IMR-90 (cell line): ENCODE measurements around the gene FRMD1. TPM values are rescaled to one million over a fixed set of nuclear protein-coding genes. Genes with fewer than 3 reads are reported as not detected.

Source experiments
- ATAC-seq: fragments of 200-7000 bp; cut with Tn5 transposase; 2 replicates; pipeline ENCODE4 v1.9.1; 2020; ENCODE audit warnings: low read depth, mild to moderate bottlenecking, moderate library complexity
- BruUV-seq: library from RNA; stranded (reverse); fragments of 400-500 nt; replicated peaks from 2 replicates; lab custom pipeline; 2021; lab: Mats Ljungman, UMichigan
- CTCF ChIA-PET: fragments of 300-600 bp; formaldehyde crosslinking; extraction: SDS; loops from one replicate; lab custom pipeline; 2021; ENCODE audit warnings: antibody characterized with exemption; lab: Yijun Ruan, JAX
- POLR2A ChIA-PET: fragments of 300-600 bp; sonication (Branson Sonifier 250); formaldehyde crosslinking; loops from one replicate; lab custom pipeline; 2022; ENCODE audit warnings: antibody characterized with exemption; ENCODE audit not compliant: unreplicated experiment; lab: Charles Lee
- DNase-seq: peaks from one replicate; pipeline ENCODE4 v3.0.0; 2013
- H2AFZ ChIP-seq: replicated peaks from 2 replicates; pipeline ENCODE3; 2013; ENCODE audit warnings: low read length, mild to moderate bottlenecking; ENCODE audit not compliant: poor library complexity
- H2AK5ac ChIP-seq: 2 replicates; pipeline ENCODE4 v1.6.1; 2013; ENCODE audit warnings: low read depth, low read length, inconsistent platforms
- H2AK9ac ChIP-seq: replicated peaks from 2 replicates; pipeline ENCODE3; 2013; ENCODE audit warnings: mild to moderate bottlenecking, low read depth, low read length, moderate library complexity; ENCODE audit not compliant: poor library complexity
- H2BK120ac ChIP-seq: 2 replicates; pipeline ENCODE4 v1.6.1; 2013; ENCODE audit warnings: low read depth, low read length, inconsistent platforms
- H2BK15ac ChIP-seq: 3 replicates; pipeline ENCODE4 v1.6.1; 2013; ENCODE audit warnings: low read depth, low read length, inconsistent platforms
- H2BK20ac ChIP-seq: 2 replicates; pipeline ENCODE4 v1.6.1; 2013; ENCODE audit warnings: low read depth, mild to moderate bottlenecking, inconsistent platforms, low read length, moderate library complexity
- H2BK5ac ChIP-seq: 2 replicates; pipeline ENCODE4 v1.6.1; 2013; ENCODE audit warnings: mild to moderate bottlenecking, low read depth, low read length, inconsistent platforms; ENCODE audit not compliant: poor library complexity, severe bottlenecking
- H3K14ac ChIP-seq: replicated peaks from 2 replicates; pipeline ENCODE4 v1.6.1; 2013; ENCODE audit warnings: low read depth, low read length, inconsistent platforms
- H3K18ac ChIP-seq: 2 replicates; pipeline ENCODE4 v1.6.1; 2013; ENCODE audit warnings: low read depth, low read length, control low read depth
- H3K23ac ChIP-seq: 2 replicates; pipeline ENCODE4 v1.6.1; 2013; ENCODE audit warnings: low read depth, low read length, inconsistent platforms
- H3K27ac ChIP-seq: 2 replicates; pipeline ENCODE4 v1.5.1; 2013; ENCODE audit warnings: mild to moderate bottlenecking, control low read depth, low read length; ENCODE audit not compliant: insufficient read depth
- H3K27me3 ChIP-seq: 2 replicates; pipeline ENCODE4 v1.6.1; 2013; ENCODE audit warnings: low read length; ENCODE audit not compliant: control insufficient read depth, insufficient read depth
- H3K36me3 ChIP-seq: 2 replicates; pipeline ENCODE4 v1.6.1; 2013; ENCODE audit warnings: low read length, mixed read lengths; ENCODE audit not compliant: control insufficient read depth, insufficient read depth
- H3K4ac ChIP-seq: 2 replicates; pipeline ENCODE4 v1.6.1; 2013; ENCODE audit warnings: low read depth, low read length, inconsistent platforms
- H3K4me1 ChIP-seq: 2 replicates; pipeline ENCODE4 v1.6.1; 2013; ENCODE audit warnings: low read length, mixed read lengths; ENCODE audit not compliant: control insufficient read depth, insufficient read depth
- H3K4me2 ChIP-seq: 2 replicates; pipeline ENCODE4 v1.6.1; 2013; ENCODE audit warnings: low read depth, mild to moderate bottlenecking, control low read depth, low read length, moderate library complexity
- H3K4me3 ChIP-seq: 2 replicates; pipeline ENCODE4 v1.5.1; 2013; ENCODE audit warnings: low read depth, mild to moderate bottlenecking, control low read depth, low read length, moderate library complexity; ENCODE audit not compliant: insufficient read depth
- H3K56ac ChIP-seq: 2 replicates; pipeline ENCODE4 v1.6.1; 2013; ENCODE audit warnings: low read length, inconsistent platforms; ENCODE audit not compliant: insufficient read depth; ENCODE audit errors: extremely low read depth
- H3K79me1 ChIP-seq, 2 experiments: 2 replicates each; pipeline ENCODE4 v1.6.1; 2013; ENCODE audit warnings: low read length in 2 of 2, inconsistent platforms in 1 of 2, low read depth in 1 of 2
- H3K9ac ChIP-seq: 2 replicates; pipeline ENCODE4 v1.6.1; 2013; ENCODE audit warnings: low read depth, low read length, control low read depth
- H3K9me1 ChIP-seq: 2 replicates; pipeline ENCODE4 v1.6.1; 2013; ENCODE audit warnings: low read length, inconsistent platforms; ENCODE audit not compliant: insufficient read depth
- H3K9me3 ChIP-seq: 2 replicates; pipeline ENCODE4 v1.6.1; 2013; ENCODE audit warnings: low read length; ENCODE audit not compliant: control insufficient read depth, insufficient read depth
- H4K20me1 ChIP-seq: 2 replicates; pipeline ENCODE4 v1.6.1; 2013; ENCODE audit warnings: low read length, inconsistent platforms; ENCODE audit not compliant: insufficient read depth
- H4K5ac ChIP-seq: 2 replicates; pipeline ENCODE4 v1.6.1; 2013; ENCODE audit warnings: mild to moderate bottlenecking, low read depth, low read length, control low read depth
- H4K8ac ChIP-seq, 2 experiments: 2 replicates each; pipeline ENCODE4 v1.6.1; 2013; ENCODE audit warnings: low read depth in 2 of 2, low read length in 2 of 2, control low read depth in 1 of 2, inconsistent platforms in 1 of 2
- H4K91ac ChIP-seq: 2 replicates; pipeline ENCODE4 v1.6.1; 2013; ENCODE audit warnings: low read depth, low read length, inconsistent platforms; ENCODE audit not compliant: insufficient read depth
- RAD21 ChIP-seq: IDR thresholded peaks from 2 replicates; pipeline ENCODE4 v1.6.1; 2012; ENCODE audit warnings: low read length, improper control_type of control experiment
- WGBS, 2 experiments: methylation state at CpG; one replicate each; pipeline versions ENCODE4 v1.1.5 to v1.1.7; 2013; ENCODE audit warnings: missing lambda C conversion rate in 2 of 2; ENCODE audit not compliant: insufficient read length in 1 of 2; ENCODE audit errors: extremely low coverage in 2 of 2; 5-methylcytosine and 5-hydroxymethylcytosine counted together
- dilution Hi-C: fragments of 300-500 bp; cut with HindIII; formaldehyde crosslinking; loops from one replicate; pipeline ENCODE4 v1.14.3; 2018; ENCODE audit warnings: low sequenced_read_pairs; ENCODE audit not compliant: unreplicated experiment
- in situ Hi-C: fragments of 300-500 bp; cut with MboI; formaldehyde crosslinking; loops from 3 replicates; pipeline ENCODE4 v1.14.3; 2019; ENCODE audit warnings: low sequenced_read_pairs, inconsistent platforms, mixed read lengths
- intact Hi-C: fragments of 100-400 bp; cut with micrococcal nuclease; formaldehyde crosslinking; loops from 2 replicates; pipeline ENCODE4 v1.10.0; 2022
- polyA plus RNA-seq, 3 experiments: library from polyadenylated mRNA; depleted of rRNA; stranded (reverse); fragments of >200 nt; gene quantifications; 2 replicates each; pipeline ENCODE4 v1.2.3, GENCODE V29; 2012; ENCODE audit warnings: low replicate concordance in 1 of 3
- total RNA-seq: library from RNA; depleted of rRNA; stranded (reverse); fragments of >200 nt; gene quantifications from 2 replicates; pipeline ENCODE4 v1.2.3, GENCODE V29; 2012

The FRMD1 gene
- total and polyA plus RNA-seq, 2 of the 4 experiments (the other 2 are of a cell fraction): not detected

- Histone ChIP-seq H3K4ac (no peak overlapping the region), H2AK9ac (no peak overlapping the region), H3K9ac (no peak overlapping the region), H3K4me3 (no peak overlapping the region), H4K91ac (no peak overlapping the region; the same call in 1 of the 2 replicates), H3K27me3 (no peaks in the 10 kb centered on the region), H2BK15ac (0 out of 3 replicates have a peak overlapping the region, but pooled peaks have one; percentile 28), H3K9me1 (peaks cover 14% of the 10 kb centered on the region), H3K18ac (no peak overlapping the region), H4K5ac (no peak overlapping the region), H4K20me1 (no peaks in the 10 kb centered on the region), H3K23ac (no peak overlapping the region), H3K27ac (no peak overlapping the region), H3K36me3 (no peaks in the 10 kb centered on the region), H2BK5ac (no peak overlapping the region), H3K56ac (no peak overlapping the region), H3K4me2 (no peak overlapping the region), H3K79me1 (no peaks in the 10 kb centered on the region), H3K4me1 (peaks cover 11% of the 10 kb centered on the region), H2BK20ac (no peak overlapping the region), H3K14ac (no peak overlapping the region), H3K9me3 (no peaks in the 10 kb centered on the region), H2AFZ (no peak overlapping the region), H4K8ac (no peak overlapping the region), H2AK5ac (no peak overlapping the region), H2BK120ac (no peak overlapping the region)
- DNase-seq (no peak), ATAC-seq (no peak)
- WGBS, 2 experiments: no CpG with 5 or more reads among the region's 5 CpGs
- in situ Hi-C loops: no loop called here
- dilution Hi-C loops: no loop called here
- intact Hi-C loops: loop anchor here (10.0 kb wide), 2 partner anchors 75 to 205 kb away; partner anchors contain the start of gene AFDN
- CTCF ChIA-PET: no interaction called here
- no peak for TF ChIP-seq RAD21
- no TSS peak for BruUV-seq
- POLR2A ChIA-PET: no interaction called here
Observed at GRCh38 chr6:168030218-168030746, 48.7 kb downstream of the FRMD1 start.
